MM.1S (cell line): Measurements from ENCODE around the gene TSPAN10.

Source experiments
- DNase-seq: peaks from one replicate; pipeline ENCODE4 v3.0.0-alpha.2; 2015
- H2AFZ ChIP-seq: fragments of 300-600 bp; sonication (generic); 2 replicates; pipeline ENCODE4 v1.6.0; 2016; ENCODE audit warnings: antibody characterized with exemption, low read length
- H3F3A ChIP-seq: fragments of 300-600 bp; sonication (generic); 2 replicates; pipeline ENCODE4 v1.6.1; 2016; ENCODE audit warnings: mild to moderate bottlenecking, antibody characterized with exemption, low read length, moderate library complexity, mixed read lengths; ENCODE audit not compliant: insufficient read depth
- H3K27ac ChIP-seq: fragments of 300-600 bp; sonication (generic); 2 replicates; pipeline ENCODE4 v1.5.1; 2016; ENCODE audit warnings: mild to moderate bottlenecking, low read length
- H3K27me3 ChIP-seq: fragments of 300-600 bp; sonication (generic); replicated peaks from 2 replicates; pipeline ENCODE4 v1.6.0; 2016; ENCODE audit warnings: low read length; ENCODE audit not compliant: insufficient read depth
- H3K36me3 ChIP-seq: fragments of 300-600 bp; sonication (generic); replicated peaks from 2 replicates; pipeline ENCODE4 v1.6.1; 2016; ENCODE audit warnings: mild to moderate bottlenecking, low read length, mixed read lengths; ENCODE audit not compliant: insufficient read depth
- H3K4me1 ChIP-seq: fragments of 300-600 bp; sonication (generic); 2 replicates; pipeline ENCODE4 v1.6.1; 2016; ENCODE audit warnings: low read length, mixed read lengths
- H3K4me2 ChIP-seq: fragments of 300-600 bp; sonication (generic); 2 replicates; pipeline ENCODE4 v1.6.0; 2016; ENCODE audit warnings: low read depth, low read length
- H3K4me3 ChIP-seq: fragments of 300-600 bp; sonication (generic); 2 replicates; pipeline ENCODE4 v1.5.1; 2016; ENCODE audit warnings: low read length, mixed read lengths
- H3K79me2 ChIP-seq: fragments of 300-600 bp; sonication (generic); 2 replicates; pipeline ENCODE4 v1.6.1; 2016; ENCODE audit warnings: mixed run types, low read length, mixed read lengths
- H3K9ac ChIP-seq: fragments of 300-600 bp; sonication (generic); 2 replicates; pipeline ENCODE4 v1.6.1; 2016; ENCODE audit warnings: low read length, mixed read lengths
- H3K9me2 ChIP-seq: fragments of 300-600 bp; sonication (generic); replicated peaks from 2 replicates; pipeline ENCODE4 v1.6.1; 2016; ENCODE audit warnings: mild to moderate bottlenecking, low read length, mixed read lengths; ENCODE audit not compliant: insufficient read depth
- H3K9me3 ChIP-seq: fragments of 300-600 bp; sonication (generic); replicated peaks from 2 replicates; pipeline ENCODE4 v1.6.1; 2016; ENCODE audit warnings: mild to moderate bottlenecking, low read length, mixed read lengths; ENCODE audit not compliant: insufficient read depth
- H4K20me1 ChIP-seq: fragments of 300-600 bp; sonication (generic); 2 replicates; pipeline ENCODE4 v1.6.1; 2016; ENCODE audit warnings: mild to moderate bottlenecking, low read length, moderate library complexity, mixed read lengths; ENCODE audit not compliant: insufficient read depth
- CTCF ChIP-seq: fragments of 300-600 bp; sonication (generic); IDR thresholded peaks from 2 replicates; pipeline ENCODE4 v1.5.1; 2016; ENCODE audit warnings: antibody characterized with exemption, low read length, mixed read lengths
- EZH2 ChIP-seq: fragments of 300-600 bp; sonication (generic); optimal IDR thresholded peaks from 2 replicates; pipeline ENCODE3; 2017; ENCODE audit warnings: low read depth, mild to moderate bottlenecking, antibody characterized with exemption, low read length, mixed read lengths
- EZH2phosphoT487 ChIP-seq: fragments of 300-600 bp; sonication (generic); IDR thresholded peaks from 2 replicates; pipeline ENCODE4 v1.6.1; 2018; ENCODE audit warnings: antibody characterized with exemption, low read length

The TSPAN10 gene

DNA sequence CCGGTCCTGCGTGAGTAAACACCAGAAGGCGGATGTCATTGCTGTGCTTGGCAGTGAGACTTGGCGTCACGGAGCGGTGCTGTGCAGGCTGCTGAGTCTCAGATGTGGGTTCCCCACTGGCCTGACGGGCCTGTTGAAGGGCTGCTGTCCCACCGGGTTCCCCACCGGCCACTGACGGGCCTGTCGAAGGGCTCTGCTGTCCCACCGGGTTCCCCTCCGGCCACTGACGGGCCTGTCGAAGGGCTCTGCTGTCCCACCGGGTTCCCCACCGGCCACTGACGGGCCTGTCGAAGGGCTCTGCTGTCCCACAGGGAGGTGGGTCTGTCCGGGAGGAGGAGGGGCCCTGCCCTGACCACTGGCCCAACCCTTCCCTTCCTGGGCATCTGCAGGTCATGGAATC, 49.6 kb downstream of the TSPAN10 start:
- H3F3A ChIP-seq: no peaks in the 10 kb centered on the region
- peaks cover 94% of the 10 kb centered on the region for H3K79me2 ChIP-seq
- no peak overlapping the region for H3K4me3 ChIP-seq
- peaks cover 9% of the 10 kb centered on the region for H3K36me3 ChIP-seq
- no peak overlapping the region for H3K4me2 ChIP-seq
- H3K27me3 ChIP-seq: no peaks in the 10 kb centered on the region
- H4K20me1 ChIP-seq: no peaks in the 10 kb centered on the region
- H3K9me3 ChIP-seq: no peaks in the 10 kb centered on the region
- no peak overlapping the region for H2AFZ ChIP-seq
- TF ChIP-seq EZH2 (no peak), EZH2phosphoT487 (no peak), CTCF (no peak)
- no peak for DNase-seq
- 0 out of 2 replicates have a peak, but pooled peaks cover 16% of the 10 kb centered on the region for H3K4me1 ChIP-seq
- H3K9me2 ChIP-seq: no peaks in the 10 kb centered on the region
- H3K27ac ChIP-seq: no peak overlapping the region
- H3K9ac ChIP-seq: no peak overlapping the region

DNA sequence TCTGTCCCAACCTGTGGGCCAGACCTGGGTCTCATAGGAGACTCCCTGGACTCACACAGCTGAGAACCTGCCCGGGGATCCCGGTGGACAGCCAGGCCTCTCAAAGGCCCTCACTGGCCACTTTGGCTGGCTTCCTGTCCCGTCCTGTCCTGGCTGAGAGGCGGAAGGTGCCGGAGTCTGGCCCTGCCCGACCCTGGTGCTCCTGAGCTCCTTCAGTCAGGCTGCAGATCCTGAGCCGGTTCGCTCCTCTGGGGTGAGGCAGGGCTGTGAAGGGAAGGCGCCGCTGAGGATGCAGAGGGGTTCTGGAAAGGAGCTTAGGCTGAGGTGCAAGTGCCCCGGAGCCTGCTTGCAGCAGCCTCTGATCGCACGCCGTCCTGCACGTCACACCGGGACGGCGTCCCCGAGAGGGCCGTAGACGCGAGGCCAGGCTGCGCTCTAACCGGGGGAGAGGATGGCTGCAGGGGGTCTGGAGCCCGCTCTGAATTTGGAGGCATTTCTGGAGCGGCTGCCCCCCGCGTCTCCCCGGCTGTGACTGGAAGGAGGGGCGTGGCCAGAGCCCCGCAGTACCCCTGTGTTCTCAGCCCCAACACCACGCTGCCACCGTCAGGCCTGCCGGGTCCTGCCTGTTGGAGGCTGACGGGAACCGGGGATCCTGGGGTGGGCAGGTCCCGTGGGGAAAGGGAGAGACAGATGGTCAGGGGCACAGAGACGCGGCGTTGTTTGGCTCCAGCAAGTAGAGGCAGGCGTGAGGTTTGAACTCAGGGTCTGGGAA, 51.0 kb downstream of the TSPAN10 start:
- no peaks in the 10 kb centered on the region for H4K20me1 ChIP-seq
- peaks cover 82% of the 10 kb centered on the region for H3K79me2 ChIP-seq

GRCh38 chr17:81688616-81689015, 51.6 kb downstream of the TSPAN10 start:
- H3K4me1 ChIP-seq: 0 out of 2 replicates have a peak, but pooled peaks cover 11% of the 10 kb centered on the region
- H3K27me3 ChIP-seq: no peaks in the 10 kb centered on the region
- peaks cover 76% of the 10 kb centered on the region for H3K79me2 ChIP-seq
- peaks cover 11% of the 10 kb centered on the region for H3K36me3 ChIP-seq
- H3F3A ChIP-seq: no peaks in the 10 kb centered on the region
- no peak for DNase-seq
- H2AFZ ChIP-seq: no peak overlapping the region
- H3K4me2 ChIP-seq: no peak overlapping the region
- no peak overlapping the region for H3K4me3 ChIP-seq
- no peaks in the 10 kb centered on the region for H3K9me2 ChIP-seq
- no peak overlapping the region for H3K27ac ChIP-seq
- no peaks in the 10 kb centered on the region for H3K9me3 ChIP-seq
- no peak for TF ChIP-seq EZH2phosphoT487
- no peak overlapping the region for H3K9ac ChIP-seq
- H4K20me1 ChIP-seq: no peaks in the 10 kb centered on the region

More for the DNA sequence above, 51.0 kb downstream of the TSPAN10 start:
- no peaks in the 10 kb centered on the region for H3K9me2 ChIP-seq
- H3K4me3 ChIP-seq: no peak overlapping the region
- no peak for TF ChIP-seq CTCF
- TF ChIP-seq EZH2: no peak
- no peak for TF ChIP-seq EZH2phosphoT487
- no peaks in the 10 kb centered on the region for H3K9me3 ChIP-seq
- H2AFZ ChIP-seq: no peak overlapping the region
- 0 out of 2 replicates have a peak, but pooled peaks cover 11% of the 10 kb centered on the region for H3K4me1 ChIP-seq
- H3K27ac ChIP-seq: no peak overlapping the region
- no peak for DNase-seq
- no peaks in the 10 kb centered on the region for H3K27me3 ChIP-seq
- H3K4me2 ChIP-seq: no peak overlapping the region
- no peaks in the 10 kb centered on the region for H3F3A ChIP-seq
- peaks cover 11% of the 10 kb centered on the region for H3K36me3 ChIP-seq
- H3K9ac ChIP-seq: no peak overlapping the region

GRCh38 chr17:81690066-81690465, 53.1 kb downstream of the TSPAN10 start:
- Histone ChIP-seq H2AFZ (no peak overlapping the region), H4K20me1 (no peaks in the 10 kb centered on the region), H3K9me3 (no peaks in the 10 kb centered on the region), H3K27ac (no peak overlapping the region), H3K79me2 (peaks cover 63% of the 10 kb centered on the region), H3K9ac (no peak overlapping the region), H3K36me3 (peaks cover 11% of the 10 kb centered on the region), H3K9me2 (no peaks in the 10 kb centered on the region), H3K4me3 (no peak overlapping the region), H3K4me2 (no peak overlapping the region), H3F3A (no peaks in the 10 kb centered on the region), H3K27me3 (no peaks in the 10 kb centered on the region), H3K4me1 (0 out of 2 replicates have a peak, but pooled peaks cover 7% of the 10 kb centered on the region)
- DNase-seq: no peak
- no peak for TF ChIP-seq EZH2phosphoT487
- no peak for TF ChIP-seq EZH2
- TF ChIP-seq CTCF: no peak
